ENCODE measurements around the gene CHAF1B. TPM values are rescaled to one million over a fixed set of nuclear protein-coding genes. Genes with fewer than 3 reads are reported as not detected.

CHAF1B gene
- total and polyA plus RNA-seq, 3 experiments from 2014 or later = 2.4 to 30.8 (median 30.6) TPM

DNA sequence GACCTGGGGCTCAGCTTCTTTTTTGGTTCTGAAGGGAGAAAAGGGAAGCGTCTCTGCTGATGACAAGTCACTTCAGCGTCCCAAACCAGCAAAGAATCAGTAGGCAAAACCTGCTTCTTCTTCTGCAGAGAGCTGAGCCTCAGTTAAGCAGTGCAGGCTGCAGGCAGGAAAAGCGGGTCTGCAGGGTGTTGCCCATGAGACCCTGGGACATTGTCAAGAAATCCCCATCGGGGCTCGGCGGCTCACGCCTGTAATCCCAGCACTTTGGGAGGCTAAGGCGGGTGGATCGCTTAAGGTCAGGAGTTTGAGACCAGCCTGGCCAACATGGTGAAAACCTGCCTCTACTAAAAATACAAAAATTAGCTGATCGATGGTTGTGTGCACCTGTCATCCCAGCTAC is 78.0 kb downstream of the CHAF1B start:
- H3K4me3 ChIP-seq (ENCODE audit: low read length) = no peak overlapping the region
- H3K27me3 Mint-ChIP-seq = peaks cover 14 to 24% of the 10 kb centered on the region in 2 donors
- H3K36me3 Mint-ChIP-seq = no peaks in the 10 kb centered on the region
- no peak for DNase-seq
- H3K27ac ChIP-seq (ENCODE audit: low read depth, low read length) = no peak overlapping the region
- no peaks in the 10 kb centered on the region for H3K4me1 ChIP-seq (ENCODE audit: insufficient read depth, low read length)
- CTCF ChIA-PET = no interaction called here
- POLR2A ChIA-PET = no interaction called here
- no peaks in the 10 kb centered on the region for H3K4me1 Mint-ChIP-seq
- no peaks in the 10 kb centered on the region for H3K36me3 ChIP-seq (ENCODE audit: insufficient read depth, low read length)
- H3K27me3 ChIP-seq (ENCODE audit: insufficient read depth, low read length, poor library complexity, severe bottlenecking) = no peaks in the 10 kb centered on the region
- no peaks in the 10 kb centered on the region for H3K9me3 ChIP-seq (ENCODE audit: low read length)
- H3K27ac Mint-ChIP-seq = no peak overlapping the region
- no peaks in the 10 kb centered on the region for H3K9me3 Mint-ChIP-seq
- H3K4me3 Mint-ChIP-seq = no peak overlapping the region

DNA sequence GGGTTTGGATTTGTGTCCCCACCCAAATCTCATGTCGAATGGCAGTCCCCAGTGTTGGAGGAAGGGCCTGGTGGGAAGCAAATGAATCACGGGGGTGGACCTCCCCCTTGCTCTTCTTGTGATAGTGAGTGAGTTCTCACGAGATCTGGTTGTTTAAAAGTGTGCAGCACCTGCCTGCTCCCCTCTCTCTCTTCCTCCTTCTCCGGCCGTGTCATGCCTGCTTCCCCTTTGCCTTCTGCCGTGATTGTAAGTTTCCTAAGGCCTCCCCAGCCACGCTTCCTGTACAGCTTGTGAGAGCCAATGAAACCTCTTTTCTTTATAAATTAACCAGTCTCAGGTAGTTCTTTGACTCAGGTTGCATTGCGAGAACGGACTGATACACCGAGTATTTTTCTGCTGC is 78.8 kb downstream of the CHAF1B start:
- no peaks in the 10 kb centered on the region for H3K4me1 Mint-ChIP-seq
- Histone ChIP-seq H3K4me1 (ENCODE audit: insufficient read depth, low read length) (no peaks in the 10 kb centered on the region), H3K9me3 (ENCODE audit: low read length) (no peaks in the 10 kb centered on the region), H3K27ac (ENCODE audit: low read depth, low read length) (no peak overlapping the region), H3K36me3 (ENCODE audit: insufficient read depth, low read length) (no peaks in the 10 kb centered on the region), H3K27me3 (ENCODE audit: insufficient read depth, low read length, poor library complexity, severe bottlenecking) (no peaks in the 10 kb centered on the region), H3K4me3 (ENCODE audit: low read length) (no peak overlapping the region)
- DNase-seq = no peak
- no peaks in the 10 kb centered on the region for H3K36me3 Mint-ChIP-seq
- H3K27me3 Mint-ChIP-seq = peaks cover 14 to 24% of the 10 kb centered on the region in 2 donors
- H3K27ac Mint-ChIP-seq = no peak overlapping the region
- ChIA-PET POLR2A (no interaction called here), CTCF (no interaction called here)
- no peak overlapping the region for H3K4me3 Mint-ChIP-seq
- H3K9me3 Mint-ChIP-seq = no peaks in the 10 kb centered on the region

DNA sequence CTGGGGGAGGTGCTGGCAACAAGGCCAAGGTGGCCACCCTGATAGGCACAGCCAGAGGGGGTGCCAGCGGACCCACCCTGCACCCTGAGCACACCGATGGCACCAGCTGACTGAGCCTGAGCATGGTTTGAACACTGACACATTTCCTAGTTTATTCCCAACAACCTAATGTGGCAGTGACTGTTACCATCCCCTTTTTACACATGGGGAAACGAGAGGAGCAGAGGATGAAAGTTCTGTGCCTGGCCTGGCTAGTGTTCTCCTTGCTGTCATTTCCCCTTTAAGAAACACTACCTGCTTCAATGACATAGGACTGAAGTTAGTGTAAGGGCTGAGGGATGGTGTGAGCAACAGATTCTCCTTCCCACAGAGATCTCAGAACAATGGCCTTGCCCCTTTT is 79.4 kb downstream of the CHAF1B start:
- Mint-ChIP-seq H3K4me1 (no peaks in the 10 kb centered on the region), H3K4me3 (no peak overlapping the region), H3K36me3 (no peaks in the 10 kb centered on the region), H3K9me3 (no peaks in the 10 kb centered on the region), H3K27ac (no peak overlapping the region), H3K27me3 (peaks cover 14 to 24% of the 10 kb centered on the region in 2 donors)
- no peaks in the 10 kb centered on the region for H3K4me1 ChIP-seq (ENCODE audit: insufficient read depth, low read length)
- no peak for DNase-seq
- H3K27me3 ChIP-seq (ENCODE audit: insufficient read depth, low read length, poor library complexity, severe bottlenecking) = no peaks in the 10 kb centered on the region
- H3K36me3 ChIP-seq (ENCODE audit: insufficient read depth, low read length) = no peaks in the 10 kb centered on the region
- H3K4me3 ChIP-seq (ENCODE audit: low read length) = no peak overlapping the region
- no peaks in the 10 kb centered on the region for H3K9me3 ChIP-seq (ENCODE audit: low read length)
- ChIA-PET CTCF (no interaction called here), POLR2A (no interaction called here)
- H3K27ac ChIP-seq (ENCODE audit: low read depth, low read length) = no peak overlapping the region

DNA sequence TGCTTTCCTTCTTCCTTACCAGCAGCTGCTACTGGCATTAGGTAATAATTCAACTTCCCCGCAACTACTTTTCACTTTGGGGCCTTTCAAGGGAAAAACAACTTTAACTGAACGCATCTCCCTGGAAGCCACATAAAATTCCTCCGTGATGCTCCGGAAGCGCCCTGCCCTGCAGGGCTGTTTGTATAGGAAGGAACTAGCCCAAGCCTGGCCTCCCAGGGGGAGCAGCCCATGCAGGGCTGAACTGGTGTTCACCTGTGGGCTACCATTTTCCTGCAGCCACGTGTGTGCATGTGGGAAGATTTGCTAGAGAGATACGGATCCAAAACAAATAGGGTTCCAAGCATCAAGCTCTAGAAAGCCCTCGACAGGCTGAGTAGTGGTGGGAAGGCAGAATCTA is 80.3 kb downstream of the CHAF1B start:
- no peak for DNase-seq
- CTCF ChIA-PET = no interaction called here
- Mint-ChIP-seq H3K9me3 (no peaks in the 10 kb centered on the region), H3K4me1 (no peaks in the 10 kb centered on the region), H3K4me3 (no peak overlapping the region), H3K36me3 (no peaks in the 10 kb centered on the region), H3K27me3 (peaks cover 14 to 24% of the 10 kb centered on the region in 2 donors), H3K27ac (no peak overlapping the region)
- no peak overlapping the region for H3K27ac ChIP-seq (ENCODE audit: low read depth, low read length)
- H3K4me3 ChIP-seq (ENCODE audit: low read length) = no peak overlapping the region
- H3K9me3 ChIP-seq (ENCODE audit: low read length) = no peaks in the 10 kb centered on the region
- no peaks in the 10 kb centered on the region for H3K27me3 ChIP-seq (ENCODE audit: insufficient read depth, low read length, poor library complexity, severe bottlenecking)
- no peaks in the 10 kb centered on the region for H3K4me1 ChIP-seq (ENCODE audit: insufficient read depth, low read length)
- H3K36me3 ChIP-seq (ENCODE audit: insufficient read depth, low read length) = no peaks in the 10 kb centered on the region
- POLR2A ChIA-PET = no interaction called here

DNA sequence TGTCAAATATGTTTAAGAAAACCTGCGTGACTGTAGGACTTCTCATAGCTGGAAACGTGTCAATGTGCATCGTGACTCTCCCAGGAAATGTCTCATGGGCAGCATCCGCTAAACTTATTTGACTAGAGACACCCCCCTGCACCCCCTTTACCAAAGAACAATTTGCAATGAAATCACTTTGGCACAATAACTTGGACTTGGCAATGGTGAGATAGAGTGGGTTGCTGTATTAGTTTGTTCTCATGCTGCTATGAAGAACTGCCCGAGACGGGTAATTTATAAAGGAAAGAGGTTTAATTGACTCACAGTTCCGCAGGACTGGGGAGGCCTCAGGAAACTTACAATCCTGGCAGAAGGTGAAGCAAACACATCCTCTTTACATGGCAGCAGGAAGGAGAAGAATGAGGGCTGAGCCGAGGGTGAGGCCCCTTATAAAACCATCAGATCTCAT is 80.9 kb downstream of the CHAF1B start:
- H3K4me1 Mint-ChIP-seq = no peaks in the 10 kb centered on the region
- ChIA-PET POLR2A (no interaction called here), CTCF (no interaction called here)
- no peak for DNase-seq
- Histone ChIP-seq H3K4me3 (ENCODE audit: low read length) (no peak overlapping the region), H3K9me3 (ENCODE audit: low read length) (no peaks in the 10 kb centered on the region), H3K36me3 (ENCODE audit: insufficient read depth, low read length) (no peaks in the 10 kb centered on the region), H3K27me3 (ENCODE audit: insufficient read depth, low read length, poor library complexity, severe bottlenecking) (no peaks in the 10 kb centered on the region), H3K27ac (ENCODE audit: low read depth, low read length) (no peak overlapping the region), H3K4me1 (ENCODE audit: insufficient read depth, low read length) (no peaks in the 10 kb centered on the region)
- no peaks in the 10 kb centered on the region for H3K36me3 Mint-ChIP-seq
- H3K27me3 Mint-ChIP-seq = peaks cover 12 to 21% of the 10 kb centered on the region in 2 donors
- H3K9me3 Mint-ChIP-seq = no peaks in the 10 kb centered on the region
- H3K27ac Mint-ChIP-seq = no peak overlapping the region
- no peak overlapping the region for H3K4me3 Mint-ChIP-seq

Other genes with a start within 250 kb of the CHAF1B start
- gene DOP1B, start 228.6 kb upstream of the CHAF1B start, total RNA-seq = 10 to 100 TPM; 12.1 to 15.2 TPM
- gene DOP1B, start 228.6 kb upstream of the CHAF1B start, polyA plus RNA-seq = 12.0 TPM
- 10 to 100 TPM; 19.6 to 23.0 TPM for gene MORC3, start 65.2 kb upstream of the CHAF1B start, total RNA-seq
- 32.2 TPM for gene MORC3, start 65.2 kb upstream of the CHAF1B start, polyA plus RNA-seq
- not detected for gene CLDN14, start 94.7 kb downstream of the CHAF1B start, total RNA-seq
- gene CLDN14, start 94.7 kb downstream of the CHAF1B start, polyA plus RNA-seq = not detected

All from CD8-positive, alpha-beta memory T cell (primary cell).